ENCODE results near the gene ZGLP1.

DNA sequence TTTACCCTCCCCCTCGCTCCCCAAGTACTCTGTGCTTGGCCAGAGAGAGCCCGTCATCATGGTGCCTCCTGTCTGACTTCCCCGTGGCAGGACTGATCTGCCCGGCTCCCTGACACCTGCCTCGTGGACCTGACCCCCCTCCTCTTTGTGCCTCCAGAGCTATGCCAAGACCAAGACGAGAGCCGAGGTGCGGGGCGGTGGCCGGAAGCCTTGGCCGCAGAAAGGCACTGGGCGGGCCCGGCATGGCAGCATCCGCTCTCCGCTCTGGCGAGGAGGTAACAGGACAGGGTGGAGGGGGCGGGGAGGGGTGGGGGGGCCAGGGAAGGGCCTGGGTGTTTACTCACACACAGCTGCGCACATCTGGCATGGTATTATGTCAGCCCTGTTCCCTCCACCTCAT is 53.1 kb downstream of the ZGLP1 start:
- TF ChIP-seq, protein P1, sequence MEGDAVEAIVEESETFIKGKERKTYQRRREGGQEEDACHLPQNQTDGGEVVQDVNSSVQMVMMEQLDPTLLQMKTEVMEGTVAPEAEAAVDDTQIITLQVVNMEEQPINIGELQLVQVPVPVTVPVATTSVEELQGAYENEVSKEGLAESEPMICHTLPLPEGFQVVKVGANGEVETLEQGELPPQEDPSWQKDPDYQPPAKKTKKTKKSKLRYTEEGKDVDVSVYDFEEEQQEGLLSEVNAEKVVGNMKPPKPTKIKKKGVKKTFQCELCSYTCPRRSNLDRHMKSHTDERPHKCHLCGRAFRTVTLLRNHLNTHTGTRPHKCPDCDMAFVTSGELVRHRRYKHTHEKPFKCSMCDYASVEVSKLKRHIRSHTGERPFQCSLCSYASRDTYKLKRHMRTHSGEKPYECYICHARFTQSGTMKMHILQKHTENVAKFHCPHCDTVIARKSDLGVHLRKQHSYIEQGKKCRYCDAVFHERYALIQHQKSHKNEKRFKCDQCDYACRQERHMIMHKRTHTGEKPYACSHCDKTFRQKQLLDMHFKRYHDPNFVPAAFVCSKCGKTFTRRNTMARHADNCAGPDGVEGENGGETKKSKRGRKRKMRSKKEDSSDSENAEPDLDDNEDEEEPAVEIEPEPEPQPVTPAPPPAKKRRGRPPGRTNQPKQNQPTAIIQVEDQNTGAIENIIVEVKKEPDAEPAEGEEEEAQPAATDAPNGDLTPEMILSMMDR (conservative IDR thresholded peaks at IDR 0.05; ENCODE audit: low read depth, low read length): no peak
- TF ChIP-seq EZH2phosphoT487 (IDR thresholded peaks at IDR 0.05; ENCODE audit: borderline replicate concordance, low read length): no peak

All from PC-3 (cell line).